CD4-positive, CD25-positive, alpha-beta regulatory T cell (primary cell): ENCODE data around the gene BPI. TPM values are rescaled to one million over a fixed set of nuclear protein-coding genes. Genes with fewer than 3 reads are reported as not detected.
"Not testable (repeated sequence)": the region's sequence is repeated elsewhere in the genome, so short reads cannot be mapped to it uniquely, and the experiment has no call there.

Source experiments
- ATAC-seq, 2 donors: fragments of 150-1000 bp; cut with Tn5 transposase; one replicate each; pipeline ENCODE4 v1.10.0; 2021; ENCODE audit warnings: low read depth in 2 of 2, moderate number of reproducible peaks in 2 of 2, moderate library complexity in 1 of 2
- DNase-seq, 3 donors: peaks; one replicate each; pipeline versions ENCODE4 v3.0.0 to v3.0.0-alpha.2; 2012 to 2022; ENCODE audit warnings: mixed read lengths in 1 of 3
- H3K27ac ChIP-seq: one replicate; pipeline ENCODE4 v1.7.0; 2013; ENCODE audit warnings: mild to moderate bottlenecking, low read length; ENCODE audit not compliant: insufficient read depth, poor library complexity, severe bottlenecking
- H3K27me3 ChIP-seq: one replicate; pipeline ENCODE4 v1.7.0; 2013; ENCODE audit warnings: low read length; ENCODE audit not compliant: control insufficient read depth, insufficient read depth
- H3K36me3 ChIP-seq: one replicate; pipeline ENCODE4 v1.7.0; 2013; ENCODE audit warnings: mild to moderate bottlenecking, low read length, moderate library complexity; ENCODE audit not compliant: control insufficient read depth, insufficient read depth
- H3K4me1 ChIP-seq: 2 replicates; pipeline ENCODE4 v1.7.0; 2013; ENCODE audit warnings: mild to moderate bottlenecking, low read length; ENCODE audit not compliant: insufficient read depth, control insufficient read depth, poor library complexity, severe bottlenecking
- H3K4me3 ChIP-seq: one replicate; pipeline ENCODE4 v1.7.0; 2013; ENCODE audit warnings: low read depth, mild to moderate bottlenecking, low read length, moderate library complexity
- H3K9me3 ChIP-seq, 2 experiments: 1 replicate in 1 of 2; 2 replicates in 1 of 2; pipeline ENCODE4 v1.7.0; 2013; ENCODE audit warnings: low read length in 2 of 2, mild to moderate bottlenecking in 1 of 2, moderate library complexity in 1 of 2; ENCODE audit not compliant: control insufficient read depth in 2 of 2
- H3K27ac Mint-ChIP-seq, 3 donors: one replicate each; pipeline ENCODE4 v1.8.0; 2020 to 2022; ENCODE audit warnings: mild to moderate bottlenecking in 3 of 3, mixed read lengths in 3 of 3, moderate library complexity in 2 of 3
- H3K27me3 Mint-ChIP-seq: one replicate; pipeline ENCODE4 v1.8.0; 2022; ENCODE audit warnings: mild to moderate bottlenecking, mixed read lengths
- H3K36me3 Mint-ChIP-seq: one replicate; pipeline ENCODE4 v1.8.0; 2020; ENCODE audit warnings: mixed read lengths
- H3K4me1 Mint-ChIP-seq, 4 donors: one replicate each; pipeline ENCODE4 v1.8.0; 2020 to 2022; ENCODE audit warnings: mixed read lengths in 4 of 4, mild to moderate bottlenecking in 1 of 4
- H3K4me3 Mint-ChIP-seq, 4 donors: one replicate each; pipeline ENCODE4 v1.8.0; 2020 to 2022; ENCODE audit warnings: mild to moderate bottlenecking in 4 of 4, mixed read lengths in 4 of 4, moderate library complexity in 3 of 4
- H3K9me3 Mint-ChIP-seq, 7 donors: one replicate each; pipeline ENCODE4 v1.8.0; 2020 to 2022; ENCODE audit warnings: mixed read lengths in 7 of 7, mild to moderate bottlenecking in 3 of 7, moderate library complexity in 2 of 7
- polyA plus RNA-seq, 4 donors: library from polyadenylated mRNA; unstranded; fragments of 300-500 nt; fragmentation: Illumina TruSeq; gene quantifications; one replicate each; pipeline ENCODE4 v1.2.3, GENCODE V29; 2021
- total RNA-seq: library from RNA; stranded (reverse); gene quantifications from one replicate; pipeline ENCODE4 v1.2.3, GENCODE V29; 2022

BPI gene
- total and polyA plus RNA-seq, 5 donors from 2014 or later = not detected

DNA sequence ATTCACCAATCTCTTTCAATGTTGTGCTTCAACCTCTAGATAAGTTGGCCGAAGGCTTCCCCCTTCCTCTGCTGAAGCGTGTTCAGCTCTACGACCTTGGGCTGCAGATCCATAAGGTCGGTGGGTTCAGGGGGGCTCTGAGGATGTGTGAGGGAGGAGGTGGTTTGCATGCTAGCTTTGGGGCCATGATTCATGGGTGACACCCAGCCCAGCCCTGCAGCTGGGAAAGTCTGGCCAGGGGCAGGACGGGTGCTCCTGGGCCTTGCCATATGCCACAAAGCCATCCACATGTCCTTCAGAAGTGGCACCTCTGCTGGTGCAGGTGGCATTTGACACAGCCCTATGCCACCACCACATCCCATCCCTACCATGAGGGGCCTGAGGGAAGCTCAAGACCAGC, 69.9 kb downstream of the BPI start:
- H3K36me3 ChIP-seq = no peaks in the 10 kb centered on the region
- DNase-seq (no peak), ATAC-seq (no peak)
- H3K9me3 ChIP-seq = no peaks in the 10 kb centered on the region
- peaks cover 11% of the 10 kb centered on the region for H3K27me3 Mint-ChIP-seq
- no peaks in the 10 kb centered on the region for H3K36me3 Mint-ChIP-seq
- H3K27me3 ChIP-seq = no peaks in the 10 kb centered on the region
- H3K4me3 ChIP-seq = no peak overlapping the region
- no peak overlapping the region for H3K27ac Mint-ChIP-seq
- H3K27ac ChIP-seq = no peak overlapping the region
- H3K4me1 Mint-ChIP-seq = peaks cover 0 to 2% (median 0%) of the 10 kb centered on the region in 4 donors
- peaks cover 0 to 2% (median 0%) of the 10 kb centered on the region in 7 donors for H3K9me3 Mint-ChIP-seq
- peak overlapping the region in 1 of 4 donors; percentile 27 for H3K4me3 Mint-ChIP-seq
- no peaks in the 10 kb centered on the region for H3K4me1 ChIP-seq

DNA sequence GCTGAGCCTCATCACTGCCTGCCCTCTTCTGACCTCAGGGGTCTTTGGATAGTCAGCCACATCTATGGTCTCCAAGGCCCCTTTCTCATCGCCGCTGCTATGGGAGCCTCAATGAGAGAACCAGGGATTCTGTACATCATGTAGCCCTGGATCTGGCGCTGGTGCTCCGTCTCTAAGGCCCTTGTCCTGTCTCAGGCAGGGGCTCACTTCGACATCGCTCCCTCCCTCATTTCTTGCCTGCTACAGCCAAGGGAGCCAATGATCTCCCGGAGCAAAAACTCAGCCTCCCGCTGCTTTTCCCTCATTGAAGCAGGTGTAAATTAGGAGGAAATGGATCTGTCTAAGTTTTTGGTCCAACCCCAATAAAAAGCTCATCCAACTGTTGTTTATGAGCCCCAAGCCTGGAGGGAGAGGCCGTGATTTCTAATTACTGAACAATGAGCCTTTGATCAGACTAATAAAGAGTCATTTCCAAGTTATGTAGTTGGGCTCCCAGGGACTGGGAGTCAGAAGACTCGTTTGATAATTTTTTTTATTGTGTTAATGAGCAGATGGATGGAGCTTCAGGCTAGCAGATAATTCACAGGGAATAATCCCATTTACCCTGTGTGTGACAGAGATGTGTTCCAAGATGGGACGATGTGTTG, 73.2 kb downstream of the BPI start:
- Histone ChIP-seq H3K27ac (no peak overlapping the region), H3K4me3 (no peak overlapping the region), H3K36me3 (no peaks in the 10 kb centered on the region), H3K9me3 (no peaks in the 10 kb centered on the region), H3K4me1 (no peaks in the 10 kb centered on the region), H3K27me3 (no peaks in the 10 kb centered on the region)
- H3K27me3 Mint-ChIP-seq = peaks cover 6% of the 10 kb centered on the region
- H3K9me3 Mint-ChIP-seq = peaks cover 0 to 2% (median 0%) of the 10 kb centered on the region in 7 donors
- no peaks in the 10 kb centered on the region for H3K36me3 Mint-ChIP-seq
- H3K4me1 Mint-ChIP-seq = no peaks in the 10 kb centered on the region
- H3K27ac Mint-ChIP-seq = no peak overlapping the region
- no peak for ATAC-seq
- no peak overlapping the region for H3K4me3 Mint-ChIP-seq
- DNase-seq = no peak

DNA sequence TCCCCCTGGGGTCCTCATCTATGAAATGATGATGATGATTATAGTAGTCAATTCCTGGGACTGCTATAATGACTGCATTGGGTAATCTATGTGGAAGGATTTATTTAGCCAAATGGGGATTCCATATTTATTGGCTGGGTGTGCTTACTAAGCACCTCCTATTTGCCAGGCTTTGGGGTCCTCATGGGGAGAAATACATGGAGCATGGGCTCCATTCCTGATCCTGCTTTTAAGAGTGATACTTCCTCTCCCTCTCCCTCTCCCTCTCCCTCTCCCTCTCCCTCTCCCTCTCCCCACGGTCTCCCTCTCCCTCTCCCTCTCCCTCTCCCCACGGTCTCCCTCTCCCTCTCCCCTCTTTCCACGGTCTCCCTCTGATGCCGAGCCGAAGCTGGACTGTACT, 73.9 kb downstream of the BPI start:
- not testable (repeated sequence) for H3K36me3 Mint-ChIP-seq, H3K36me3 ChIP-seq, H3K4me1 ChIP-seq, H3K4me3 ChIP-seq, H3K4me1 Mint-ChIP-seq, H3K27me3 Mint-ChIP-seq, H3K27me3 ChIP-seq, ATAC-seq, H3K27ac Mint-ChIP-seq, DNase-seq, H3K9me3 Mint-ChIP-seq, H3K4me3 Mint-ChIP-seq, H3K27ac ChIP-seq, H3K9me3 ChIP-seq

DNA sequence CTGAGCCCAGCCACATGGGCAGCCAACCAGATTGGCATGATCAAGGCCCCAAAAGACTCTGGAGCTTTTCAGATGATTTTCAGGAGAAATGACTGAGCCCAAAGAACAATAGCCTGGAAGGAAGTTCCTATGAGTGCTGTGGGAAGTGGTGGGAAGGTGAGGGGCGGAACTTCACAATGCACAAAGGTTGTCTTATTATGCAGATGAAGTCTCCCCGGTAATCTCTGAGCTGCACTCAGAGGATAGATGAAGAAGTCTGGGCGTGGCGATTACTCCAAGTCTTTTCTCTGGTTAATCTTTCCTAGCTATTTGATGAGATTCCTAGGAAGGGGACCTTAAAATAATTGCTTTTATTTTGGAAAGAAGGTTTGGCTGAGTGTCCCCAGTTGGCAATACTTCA, 79.2 kb downstream of the BPI start:
- DNase-seq = no peak
- H3K27ac ChIP-seq = no peak overlapping the region
- H3K4me1 ChIP-seq = no peaks in the 10 kb centered on the region
- no peaks in the 10 kb centered on the region for H3K4me1 Mint-ChIP-seq
- H3K9me3 ChIP-seq = no peaks in the 10 kb centered on the region
- H3K27me3 Mint-ChIP-seq = peaks cover 11% of the 10 kb centered on the region
- no peak overlapping the region for H3K4me3 ChIP-seq
- H3K27me3 ChIP-seq = peaks cover 3% of the 10 kb centered on the region
- no peak overlapping the region for H3K4me3 Mint-ChIP-seq
- H3K9me3 Mint-ChIP-seq = peaks cover 0 to 2% (median 0%) of the 10 kb centered on the region in 7 donors
- H3K36me3 ChIP-seq = no peaks in the 10 kb centered on the region
- no peaks in the 10 kb centered on the region for H3K36me3 Mint-ChIP-seq
- H3K27ac Mint-ChIP-seq = no peak overlapping the region
- ATAC-seq = no peak

DNA sequence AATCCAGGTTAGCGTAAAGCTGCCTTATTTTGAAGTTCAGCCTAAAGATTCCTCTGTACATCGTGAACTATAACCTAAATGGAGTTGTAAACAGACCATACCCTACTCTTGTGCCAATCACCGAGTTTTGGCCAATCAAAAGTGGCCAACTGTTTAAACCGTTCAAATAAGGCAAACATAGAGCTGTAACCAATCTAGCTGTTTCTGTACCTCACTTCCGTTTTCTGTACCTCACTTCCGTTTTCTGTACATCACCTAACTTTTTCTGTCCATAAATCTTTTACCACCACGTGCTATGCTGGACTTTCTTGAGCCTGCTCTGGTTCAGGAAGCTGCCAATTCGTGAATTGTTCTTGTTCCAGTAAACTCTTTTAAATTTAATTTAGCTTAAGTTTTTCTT, 82.0 kb downstream of the BPI start:
- Mint-ChIP-seq H3K27me3 (peaks cover 11% of the 10 kb centered on the region), H3K27ac (no peak overlapping the region), H3K4me1 (no peaks in the 10 kb centered on the region), H3K4me3 (no peak overlapping the region), H3K9me3 (peaks cover 0 to 17% (median 2%) of the 10 kb centered on the region in 7 donors), H3K36me3 (peaks cover 5% of the 10 kb centered on the region)
- Histone ChIP-seq H3K9me3 (peaks cover 0 to 2% of the 10 kb centered on the region in 2 experiments), H3K4me3 (no peak overlapping the region), H3K36me3 (no peaks in the 10 kb centered on the region), H3K27me3 (peaks cover 3% of the 10 kb centered on the region), H3K27ac (no peak overlapping the region), H3K4me1 (no peaks in the 10 kb centered on the region)
- DNase-seq (peak in 1 of 3 donors; percentile 6), ATAC-seq (no peak)

DNA sequence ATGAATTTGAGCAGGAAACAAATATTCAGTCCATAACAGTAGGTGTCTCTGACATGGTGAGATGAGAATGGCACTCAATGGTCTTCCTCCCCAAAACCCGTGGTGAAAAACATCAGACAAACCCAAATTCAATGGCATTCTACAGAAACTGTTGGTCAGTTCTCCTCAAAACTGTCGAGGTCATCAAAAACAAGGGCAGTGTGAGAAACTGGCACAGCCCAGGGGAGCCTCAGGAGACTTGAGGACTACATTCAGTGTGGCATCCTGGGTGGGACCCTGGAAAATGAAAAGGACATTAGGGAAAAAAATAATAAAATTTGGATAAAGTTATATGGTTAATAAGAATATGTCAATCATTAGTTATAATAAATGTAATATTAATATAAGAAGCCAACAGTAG, 82.9 kb downstream of the BPI start:
- no peak overlapping the region for H3K4me3 ChIP-seq
- H3K27ac ChIP-seq = no peak overlapping the region
- peaks cover 5% of the 10 kb centered on the region for H3K36me3 Mint-ChIP-seq
- peaks cover 0 to 2% of the 10 kb centered on the region in 2 experiments for H3K9me3 ChIP-seq
- H3K4me1 ChIP-seq = no peaks in the 10 kb centered on the region
- DNase-seq (no peak), ATAC-seq (no peak)
- no peak overlapping the region for H3K27ac Mint-ChIP-seq
- H3K4me1 Mint-ChIP-seq = no peaks in the 10 kb centered on the region
- H3K27me3 Mint-ChIP-seq = peaks cover 11% of the 10 kb centered on the region
- H3K27me3 ChIP-seq = peaks cover 3% of the 10 kb centered on the region
- H3K4me3 Mint-ChIP-seq = no peak overlapping the region
- no peaks in the 10 kb centered on the region for H3K36me3 ChIP-seq
- H3K9me3 Mint-ChIP-seq = peaks cover 0 to 17% (median 2%) of the 10 kb centered on the region in 7 donors

Other genes with a start within 250 kb of the BPI start
- gene TGM2, start 138.9 kb upstream of the BPI start, total RNA-seq = not detected
- gene TGM2, start 138.9 kb upstream of the BPI start, polyA plus RNA-seq = under 1 TPM in 1 of 4 donors, not detected in 3; 0.13 TPM
- gene KIAA1755, start 43.4 kb upstream of the BPI start, total RNA-seq = not detected
- gene KIAA1755, start 43.4 kb upstream of the BPI start, polyA plus RNA-seq = not detected
- gene LBP, start 42.3 kb downstream of the BPI start, total RNA-seq = not detected
- not detected for gene LBP, start 42.3 kb downstream of the BPI start, polyA plus RNA-seq
- 64.8 TPM for gene SNHG17, start 131.2 kb downstream of the BPI start, total RNA-seq
- 10 to 100 TPM; 33.6 to 99.2 (median 88.1) TPM for gene SNHG17, start 131.2 kb downstream of the BPI start, polyA plus RNA-seq
- 59.1 TPM for gene RALGAPB, start 168.7 kb downstream of the BPI start, total RNA-seq
- 10 to 100 TPM; 10.7 to 11.4 (median 11.0) TPM for gene RALGAPB, start 168.7 kb downstream of the BPI start, polyA plus RNA-seq